WI38 (cell line): Measurements from ENCODE around the gene MLH1.
A peak's percentile ranks its signal among the peaks of the same experiment; 100 is the strongest.

Experiments
- H3K4me3 ChIP-seq: 2 replicates; pipeline ENCODE4 v1.5.1; 2011; ENCODE audit warnings: low read depth, mild to moderate bottlenecking, control low read depth, low read length
- TF ChIP-seq, protein P1 (sequence below): IDR thresholded peaks from 2 replicates; pipeline ENCODE4 v1.5.1; 2012; ENCODE audit warnings: low read depth, mild to moderate bottlenecking, control low read depth, low read length

MLH1 gene

GRCh38 chr3:36989005-36989404 lies 4.3 kb upstream of the MLH1 start:
- TF ChIP-seq, protein P1, sequence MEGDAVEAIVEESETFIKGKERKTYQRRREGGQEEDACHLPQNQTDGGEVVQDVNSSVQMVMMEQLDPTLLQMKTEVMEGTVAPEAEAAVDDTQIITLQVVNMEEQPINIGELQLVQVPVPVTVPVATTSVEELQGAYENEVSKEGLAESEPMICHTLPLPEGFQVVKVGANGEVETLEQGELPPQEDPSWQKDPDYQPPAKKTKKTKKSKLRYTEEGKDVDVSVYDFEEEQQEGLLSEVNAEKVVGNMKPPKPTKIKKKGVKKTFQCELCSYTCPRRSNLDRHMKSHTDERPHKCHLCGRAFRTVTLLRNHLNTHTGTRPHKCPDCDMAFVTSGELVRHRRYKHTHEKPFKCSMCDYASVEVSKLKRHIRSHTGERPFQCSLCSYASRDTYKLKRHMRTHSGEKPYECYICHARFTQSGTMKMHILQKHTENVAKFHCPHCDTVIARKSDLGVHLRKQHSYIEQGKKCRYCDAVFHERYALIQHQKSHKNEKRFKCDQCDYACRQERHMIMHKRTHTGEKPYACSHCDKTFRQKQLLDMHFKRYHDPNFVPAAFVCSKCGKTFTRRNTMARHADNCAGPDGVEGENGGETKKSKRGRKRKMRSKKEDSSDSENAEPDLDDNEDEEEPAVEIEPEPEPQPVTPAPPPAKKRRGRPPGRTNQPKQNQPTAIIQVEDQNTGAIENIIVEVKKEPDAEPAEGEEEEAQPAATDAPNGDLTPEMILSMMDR, result no peak
- H3K4me3 ChIP-seq, result no peak overlapping the region

GRCh38 chr3:36989568-36989967 lies 3.8 kb upstream of the MLH1 start:
- TF ChIP-seq, protein P1, result no peak
- H3K4me3 ChIP-seq, result no peak overlapping the region

DNA sequence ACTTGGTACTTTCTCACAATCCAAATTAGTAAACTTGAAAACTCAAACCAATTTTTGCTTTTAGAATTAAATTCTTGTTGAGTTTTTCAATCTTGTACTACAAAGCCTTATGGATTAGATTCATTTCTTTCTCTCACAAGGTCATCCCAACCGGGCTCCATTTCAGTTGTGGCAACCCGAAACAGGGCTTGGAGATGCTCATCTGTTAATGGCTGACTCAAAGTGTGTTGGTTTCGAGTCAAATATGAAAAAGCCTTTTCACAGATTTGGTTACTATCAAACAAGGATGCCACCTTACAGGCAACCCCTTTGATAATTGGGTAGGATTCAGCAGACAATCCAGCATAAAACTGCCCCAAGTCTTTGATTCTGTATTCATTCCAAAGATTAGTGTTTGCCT lies 2.2 kb upstream of the MLH1 start:
- TF ChIP-seq, protein P1, result no peak
- H3K4me3 ChIP-seq, result peak overlapping the region; percentile 93

GRCh38 chr3:36991923-36992805 lies 1.2 kb upstream of the MLH1 start:
- peak overlapping the region; percentile 93 for H3K4me3 ChIP-seq
- TF ChIP-seq, protein P1, result no peak

- TF ChIP-seq, protein P1, result no peak
- peak within 1 kb of the TSS; percentile 93 for H3K4me3 ChIP-seq
Observed at GRCh38 chr3:36992806-36993325, 452 bp upstream of the MLH1 start, which contains the start of gene EPM2AIP1. TSS of gene EPM2AIP1 (minus strand) at chr3:36993131. CDS start at chr3:36993077, 54 bp downstream.

DNA sequence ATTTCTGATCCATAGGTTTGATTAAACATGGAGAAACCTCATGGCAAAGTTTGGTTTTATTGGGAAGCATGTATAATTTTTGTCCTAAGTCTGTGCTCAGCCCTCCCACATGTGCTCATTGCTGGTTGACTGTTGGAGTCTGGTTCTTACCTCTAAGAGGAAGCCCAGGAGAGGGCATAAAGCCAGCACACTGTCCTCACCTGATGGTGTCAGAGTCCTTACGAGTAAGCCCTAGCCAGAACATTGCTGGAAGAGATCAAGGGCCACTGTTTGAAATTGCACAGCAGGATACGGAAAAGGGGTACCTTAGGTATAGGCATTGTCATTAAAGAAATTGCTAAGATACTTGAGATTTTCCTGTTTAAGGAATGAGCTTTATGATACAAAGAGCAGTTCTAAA lies 21.3 kb downstream of the MLH1 start:
- no peak overlapping the region for H3K4me3 ChIP-seq
- TF ChIP-seq, protein P1, result no peak

DNA sequence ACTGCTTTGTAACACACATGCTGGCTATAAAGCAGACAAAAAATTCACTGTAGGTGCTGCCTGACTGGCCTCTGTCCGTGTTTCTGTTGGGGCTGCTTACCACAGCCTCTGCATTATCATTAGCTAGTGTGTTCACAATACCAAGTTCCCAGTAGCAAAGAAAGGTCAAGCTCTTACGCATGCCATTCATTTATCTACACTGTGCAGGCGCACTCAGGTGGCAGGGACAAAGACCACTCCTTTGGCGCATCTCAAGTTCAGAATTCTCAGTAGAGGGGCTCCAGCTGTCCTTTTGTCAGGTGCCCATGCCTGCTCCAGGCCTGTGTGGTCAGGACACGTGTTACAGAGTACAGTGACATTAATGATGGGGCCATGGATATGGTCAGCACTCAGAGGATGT lies 22.3 kb downstream of the MLH1 start:
- TF ChIP-seq, protein P1, result no peak
- H3K4me3 ChIP-seq, result no peak overlapping the region
